Measurements from ENCODE around the gene GIMAP8. TPM values are rescaled to one million over a fixed set of nuclear protein-coding genes. Genes with fewer than 3 reads are reported as not detected.

Gene GIMAP8
- polyA plus RNA-seq, 3 donors: 3.6 to 12.7 (median 12.1) TPM

- H3K27ac ChIP-seq (ENCODE audit: low read depth, low read length): no peak overlapping the region
Observed at GRCh38 chr7:150410131-150410530, 40.3 kb upstream of the GIMAP8 start.

GRCh38 chr7:150410680-150411346 lies 39.6 kb upstream of the GIMAP8 start:
- WGBS, 3 donors: 67 to 76% (median 74%) methylated on average over 10 of the region's 10 CpGs
- no peak overlapping the region for H3K27ac ChIP-seq (ENCODE audit: low read depth, low read length)

More at GRCh38 chr7:150410131-150410530, 40.3 kb upstream of the GIMAP8 start:
- 91 to 92% (median 91%) methylated on average over 7 of the region's 7 CpGs for WGBS, 3 donors

DNA sequence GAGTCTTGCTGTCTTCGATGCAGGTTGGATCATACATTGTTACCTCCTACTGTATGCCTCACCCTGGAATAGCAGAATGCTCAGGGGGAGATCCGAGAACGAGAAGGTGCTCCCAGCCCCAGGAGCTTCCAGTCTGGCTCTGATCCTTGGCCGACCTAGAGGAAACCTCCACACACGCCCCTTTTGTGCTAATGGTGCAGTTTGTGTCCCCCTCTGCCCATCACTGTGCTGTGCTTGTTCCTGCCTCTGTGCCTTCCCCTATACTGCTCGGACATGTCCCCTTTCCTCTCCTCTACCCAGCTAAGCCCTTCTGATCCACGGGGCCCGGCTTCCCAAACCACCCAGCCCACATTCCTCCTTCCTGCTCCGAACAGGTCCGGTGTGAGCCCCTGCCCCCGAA lies 38.8 kb upstream of the GIMAP8 start:
- no peak overlapping the region for H3K27ac ChIP-seq (ENCODE audit: low read depth, low read length)
- 86 to 90% (median 90%) methylated on average over 10 to 11 of the region's 11 CpGs for WGBS, 3 donors

- WGBS, 3 donors: 92 to 93% (median 92%) methylated on average over 11 of the region's 11 CpGs
- H3K27ac ChIP-seq (ENCODE audit: low read depth, low read length): no peak overlapping the region
Observed at GRCh38 chr7:150412016-150412415, 38.4 kb upstream of the GIMAP8 start.

GRCh38 chr7:150412518-150413488 lies 37.6 kb upstream of the GIMAP8 start:
- H3K27ac ChIP-seq (ENCODE audit: low read depth, low read length): no peak overlapping the region
- 82 to 85% (median 84%) methylated on average over 37 of the region's 37 CpGs for WGBS, 3 donors

GRCh38 chr7:150413640-150414081 lies 36.8 kb upstream of the GIMAP8 start:
- no peak overlapping the region for H3K27ac ChIP-seq (ENCODE audit: low read depth, low read length)
- WGBS, 3 donors: 87 to 95% (median 90%) methylated on average over 11 of the region's 11 CpGs

- H3K27ac ChIP-seq (ENCODE audit: low read depth, low read length): no peak overlapping the region
- WGBS, 3 donors: 87 to 93% (median 91%) methylated on average over 19 of the region's 19 CpGs
Observed at GRCh38 chr7:150415161-150416153, 35.0 kb upstream of the GIMAP8 start.

DNA sequence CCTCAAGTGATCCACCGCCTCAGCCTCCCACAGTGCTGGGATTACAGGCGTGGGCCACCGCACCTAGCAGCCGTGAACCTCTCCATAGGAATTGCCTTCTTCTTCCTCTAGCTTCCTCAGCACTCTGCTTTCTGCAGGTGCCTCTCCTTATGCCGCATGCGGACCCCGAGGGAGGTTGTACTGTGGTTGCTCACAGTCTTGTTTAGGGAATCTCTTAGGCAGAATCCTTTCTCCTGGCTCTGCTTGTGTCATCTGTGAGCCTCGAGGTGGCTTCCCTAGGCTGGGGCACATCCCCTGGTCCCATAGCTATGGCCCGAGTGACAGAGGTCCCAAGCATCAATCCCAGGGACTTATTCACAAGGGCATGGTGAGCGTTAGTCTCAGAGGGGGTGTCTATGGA lies 33.2 kb upstream of the GIMAP8 start:
- H3K27ac ChIP-seq (ENCODE audit: low read depth, low read length): no peak overlapping the region
- 92 to 97% (median 94%) methylated on average over 10 of the region's 10 CpGs for WGBS, 3 donors

GRCh38 chr7:150417863-150418262 lies 32.6 kb upstream of the GIMAP8 start:
- WGBS, 3 donors: 93 to 96% (median 93%) methylated on average over 6 of the region's 6 CpGs
- H3K27ac ChIP-seq (ENCODE audit: low read depth, low read length): no peak overlapping the region

- H3K27ac ChIP-seq (ENCODE audit: low read depth, low read length): no peak overlapping the region
- WGBS, 3 donors: 82 to 88% (median 83%) methylated on average over 2 of the region's 2 CpGs
Observed at GRCh38 chr7:150420242-150420641, 30.2 kb upstream of the GIMAP8 start.

- no peak overlapping the region for H3K27ac ChIP-seq (ENCODE audit: low read depth, low read length)
- 19 to 20% (median 19%) methylated on average over 27 of the region's 27 CpGs for WGBS, 3 donors
Observed at GRCh38 chr7:150420987-150421674, 29.3 kb upstream of the GIMAP8 start.

- no peak overlapping the region for H3K27ac ChIP-seq (ENCODE audit: low read depth, low read length)
- 74 to 86% (median 83%) methylated on average over 17 of the region's 17 CpGs for WGBS, 3 donors
Observed at GRCh38 chr7:150421831-150422230, 28.6 kb upstream of the GIMAP8 start.

GRCh38 chr7:150425670-150426069 lies 24.8 kb upstream of the GIMAP8 start:
- H3K27ac ChIP-seq (ENCODE audit: low read depth, low read length): no peak overlapping the region
- WGBS, 3 donors: 56 to 61% (median 60%) methylated on average over 4 of the region's 4 CpGs

DNA sequence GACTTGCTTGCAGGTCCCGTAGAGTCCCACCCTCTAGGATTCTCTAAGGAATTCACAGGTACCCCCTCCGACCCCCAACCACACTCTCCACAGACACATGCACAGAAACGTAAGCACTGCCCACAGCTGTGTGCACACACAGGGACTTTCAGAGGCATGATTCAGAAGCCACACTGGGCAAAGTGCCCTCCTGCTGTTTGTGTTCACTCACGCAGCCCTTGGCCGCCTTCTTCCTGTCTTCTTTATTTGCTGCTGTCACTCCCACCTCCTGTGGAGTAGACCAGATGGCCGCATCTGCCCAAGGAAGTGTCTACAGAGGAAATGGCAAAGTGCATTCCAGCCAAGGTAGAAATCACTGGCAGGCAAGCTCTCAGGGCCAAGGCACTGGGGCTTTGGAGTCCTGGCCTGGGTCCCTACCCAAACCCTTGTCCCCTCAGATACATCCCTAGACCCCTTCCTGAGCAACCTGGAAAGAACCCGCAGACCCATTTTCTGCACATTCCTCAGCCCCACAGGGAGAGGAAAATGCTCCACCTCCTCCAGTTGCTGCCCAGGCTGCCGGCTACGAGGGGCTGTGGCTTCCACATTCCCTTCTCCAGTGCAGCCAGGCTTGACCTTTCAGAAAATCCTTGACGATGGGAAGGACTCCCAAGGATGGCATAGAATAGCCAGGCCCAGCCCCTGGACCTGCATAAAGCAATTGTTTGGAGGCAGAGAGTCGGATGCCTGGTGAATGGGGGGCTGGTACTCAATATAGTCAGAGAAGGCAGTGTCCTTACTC lies 21.6 kb upstream of the GIMAP8 start:
- 40 to 48% (median 41%) methylated on average over 11 of the region's 11 CpGs for WGBS, 3 donors

GRCh38 chr7:150429699-150430098 lies 20.7 kb upstream of the GIMAP8 start:
- 77 to 83% (median 82%) methylated on average over 8 of the region's 8 CpGs for WGBS, 3 donors
- H3K27ac ChIP-seq (ENCODE audit: low read depth, low read length): no peak overlapping the region

More for the DNA sequence above, 21.6 kb upstream of the GIMAP8 start:
- H3K27ac ChIP-seq (ENCODE audit: low read depth, low read length): no peak overlapping the region

GRCh38 chr7:150430465-150431085 lies 19.9 kb upstream of the GIMAP8 start:
- no peak overlapping the region for H3K27ac ChIP-seq (ENCODE audit: low read depth, low read length)
- WGBS, 3 donors: 81 to 85% (median 84%) methylated on average over 14 of the region's 14 CpGs
